GM11168 (cell line): ENCODE data around the gene LRRFIP1.
"Not testable (repeated sequence)": the region's sequence is repeated elsewhere in the genome, so short reads cannot be mapped to it uniquely, and the experiment has no call there.

Experiments used
- in situ Hi-C: fragments of 300-500 bp; cut with MboI; formaldehyde crosslinking; loops from one replicate; pipeline ENCODE4 v1.12.0; 2022; ENCODE audit warnings: low sequenced_read_pairs; ENCODE audit not compliant: unreplicated experiment

LRRFIP1 gene

GRCh38 chr2:237674731-237675276, 47.4 kb downstream of the LRRFIP1 start:
- in situ Hi-C loops: loop anchor here (5.0 to 10.0 kb wide), 2 partner anchors 38 to 70 kb away; no protein-coding TSS in a partner anchor

- in situ Hi-C loops: loop anchor here (10.0 kb wide), 1 partner anchor 69 kb away; no protein-coding TSS in a partner anchor
These were observed 47.9 kb downstream of the LRRFIP1 start for GRCh38 chr2:237675316-237675715.

GRCh38 chr2:237680702-237681478, 53.5 kb downstream of the LRRFIP1 start:
- in situ Hi-C loops: no loop called here

GRCh38 chr2:237682151-237682550, 54.8 kb downstream of the LRRFIP1 start:
- in situ Hi-C loops: no loop called here

GRCh38 chr2:237682856-237683670, 55.7 kb downstream of the LRRFIP1 start:
- in situ Hi-C loops: no loop called here

- in situ Hi-C loops: no loop called here
These were observed 58.0 kb downstream of the LRRFIP1 start for GRCh38 chr2:237685408-237685807.

- in situ Hi-C loops: no loop called here
These were observed 59.3 kb downstream of the LRRFIP1 start for GRCh38 chr2:237686659-237687136.

GRCh38 chr2:237688081-237688480, 60.7 kb downstream of the LRRFIP1 start:
- in situ Hi-C loops: no loop called here

GRCh38 chr2:237688541-237688940, 61.2 kb downstream of the LRRFIP1 start:
- in situ Hi-C loops: not testable (repeated sequence)

- in situ Hi-C loops: no loop called here
These were observed 62.1 kb downstream of the LRRFIP1 start for GRCh38 chr2:237689336-237690131.

GRCh38 chr2:237691029-237691907, 63.9 kb downstream of the LRRFIP1 start:
- in situ Hi-C loops: no loop called here

- in situ Hi-C loops: no loop called here
These were observed 64.7 kb downstream of the LRRFIP1 start for GRCh38 chr2:237691908-237692600.

- in situ Hi-C loops: no loop called here
These were observed 65.4 kb downstream of the LRRFIP1 start for GRCh38 chr2:237692601-237693290.

- in situ Hi-C loops: no loop called here
These were observed 66.1 kb downstream of the LRRFIP1 start for GRCh38 chr2:237693291-237693994.

- in situ Hi-C loops: no loop called here
These were observed 67.2 kb downstream of the LRRFIP1 start for GRCh38 chr2:237694415-237695194.

GRCh38 chr2:237695201-237695780, 67.9 kb downstream of the LRRFIP1 start:
- in situ Hi-C loops: no loop called here
